Left colon (tissue), 2 donors: Measurements from ENCODE around the gene EMX1. TPM values are rescaled to one million over a fixed set of nuclear protein-coding genes. Genes with fewer than 3 reads are reported as not detected.
"Not testable (repeated sequence)": the region's sequence is repeated elsewhere in the genome, so short reads cannot be mapped to it uniquely, and the experiment has no call there.

Experiments
- ATAC-seq: fragments of 200-7000 bp; cut with Tn5 transposase; one replicate; pipeline ENCODE4 v1.9.1; 2020; ENCODE audit warnings: mild to moderate bottlenecking, moderate library complexity
- DNase-seq, 2 donors: peaks; one replicate each; pipeline ENCODE4 v3.0.0-alpha.2; 2020
- intact Hi-C, 2 donors: fragments of 100-400 bp; cut with DNase I in 1 of 2; cut with micrococcal nuclease in 1 of 2; formaldehyde crosslinking; loops; one replicate each; pipeline versions ENCODE4 v1.11.2 to v1.14.0; 2022; cut with DNase I, micrococcal nuclease
- total RNA-seq, 2 donors: library from RNA; stranded (reverse); fragmentation: NEBNext Ultra II Directional; extraction: Animal tissue kit (Norgen Biotek cat#: 25700); gene quantifications; one replicate each; pipeline ENCODE4 v1.2.1, GENCODE V29; 2021
- donor health status: DM: no; HTN: no; CAD: no.
- donor health status: DM: yes; HTN: yes; CAD: no.

EMX1 gene
- total RNA-seq, 2 donors from 2014 or later = 1.5 to 2.2 TPM

DNA sequence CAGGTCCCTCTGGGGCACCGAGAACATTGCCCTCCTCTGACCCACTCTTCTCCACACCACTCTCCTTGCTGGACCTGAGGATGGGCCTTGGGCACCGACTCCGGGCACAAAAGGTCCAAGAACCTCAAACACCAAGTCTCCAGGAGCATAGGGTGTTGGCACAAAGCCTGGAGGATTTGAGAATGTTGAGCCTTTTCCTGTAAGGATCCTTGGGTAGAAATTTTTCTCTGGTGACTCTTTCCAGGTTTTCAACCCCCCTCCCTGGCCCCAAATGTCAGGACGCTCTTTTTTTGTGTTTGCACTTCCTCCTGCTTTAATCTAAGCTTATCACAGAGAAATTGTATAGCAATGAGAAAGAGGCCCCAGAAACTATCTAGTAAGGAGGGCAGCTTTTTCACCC, 20.9 kb upstream of the EMX1 start:
- intact Hi-C loops = loop anchor here (10.0 kb wide), 2 partner anchors 78 to 268 kb away; no protein-coding TSS in a partner anchor
- no peak for ATAC-seq
- no peak for DNase-seq

DNA sequence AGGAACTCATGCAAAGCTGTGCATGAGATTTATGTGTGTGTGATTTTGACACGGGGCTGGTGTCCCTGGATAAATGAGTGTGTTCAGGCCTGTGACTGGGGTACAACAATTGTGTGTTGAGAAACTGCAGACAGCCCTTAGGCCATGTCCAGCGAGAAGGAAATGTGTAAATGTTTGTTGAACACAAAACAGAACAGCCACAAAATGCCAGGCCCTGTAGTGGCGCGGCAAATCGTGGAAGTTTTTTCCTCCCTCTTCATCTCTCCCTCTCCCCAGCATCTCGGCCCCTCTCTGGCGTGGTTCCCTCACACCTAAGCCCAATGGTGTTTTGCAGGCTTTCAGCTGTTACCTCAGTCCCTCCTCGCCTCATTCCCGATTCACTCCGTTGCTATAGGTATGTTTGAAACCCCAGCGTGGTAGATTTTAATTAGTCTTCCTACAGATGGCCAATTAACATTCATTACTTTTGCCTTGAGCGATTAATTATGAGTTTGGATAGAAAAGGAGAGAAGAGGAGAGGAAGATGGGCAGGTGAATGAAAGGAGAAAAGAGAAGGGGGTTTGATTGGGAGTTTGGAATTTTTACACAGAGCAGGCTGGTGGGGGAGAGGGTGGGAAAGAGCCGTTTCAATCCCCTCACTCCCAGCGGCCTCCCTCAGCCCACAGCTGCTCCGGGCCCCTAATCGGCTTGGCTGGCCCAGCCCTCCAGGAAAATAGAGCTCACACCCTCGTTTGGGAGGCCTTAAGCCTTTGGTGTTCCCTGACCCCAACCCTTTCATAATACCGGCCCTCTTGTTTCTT, 19.3 kb upstream of the EMX1 start:
- DNase-seq (no peak), ATAC-seq (no peak)
- intact Hi-C loops = loop anchor here (10.0 kb wide), 2 partner anchors 77 to 267 kb away; no protein-coding TSS in a partner anchor

DNA sequence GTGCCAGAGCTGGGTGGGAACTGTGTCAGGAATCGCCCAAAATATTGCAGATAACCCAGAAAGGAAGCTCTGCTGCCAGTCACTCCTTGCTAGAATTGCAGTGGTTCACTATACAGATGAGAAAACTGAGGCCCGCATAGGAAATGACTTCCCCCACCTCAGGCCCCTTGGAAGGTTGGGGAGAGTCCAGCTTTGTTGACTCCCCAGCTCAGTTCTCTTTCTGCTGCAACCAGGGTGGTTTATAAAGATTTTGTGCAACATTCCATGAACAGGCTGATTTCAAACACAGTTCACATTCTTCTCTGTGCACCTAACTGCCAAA, 18.8 kb upstream of the EMX1 start:
- intact Hi-C loops = loop anchor here (10.0 kb wide), 2 partner anchors 76 to 266 kb away; no protein-coding TSS in a partner anchor
- ATAC-seq (no peak), DNase-seq (no peak)

DNA sequence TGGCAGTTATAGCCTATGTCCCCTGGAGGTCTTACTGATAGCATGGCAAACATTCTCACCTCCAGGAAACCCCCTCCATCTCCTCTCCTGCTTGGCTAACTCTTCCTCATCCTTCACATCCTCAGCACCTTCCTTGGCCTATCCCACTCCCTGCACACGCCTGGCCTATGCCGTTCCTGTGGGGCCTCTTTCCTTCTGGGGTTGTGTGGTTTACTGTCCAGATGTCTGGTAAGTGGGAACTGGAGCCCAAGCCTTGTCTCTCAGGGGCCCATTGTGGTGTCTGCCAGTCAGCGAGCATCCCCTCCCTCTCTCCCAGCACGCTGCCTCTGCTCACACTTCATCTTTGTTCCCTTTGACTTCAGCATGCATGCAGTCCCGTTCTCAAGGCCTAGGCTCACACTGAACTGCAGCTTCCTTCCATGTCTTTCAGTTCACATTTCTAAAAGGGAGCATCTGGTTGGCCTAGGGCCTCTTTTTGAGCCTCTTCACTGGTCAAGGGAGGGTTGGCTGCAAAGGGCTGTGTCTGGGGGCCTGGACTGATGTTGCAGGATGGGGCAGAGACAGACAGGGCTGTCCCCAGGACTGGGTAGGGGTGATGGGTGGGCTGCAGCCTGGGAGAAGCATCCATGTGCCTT, 17.0 kb upstream of the EMX1 start:
- intact Hi-C loops = no loop called here

DNA sequence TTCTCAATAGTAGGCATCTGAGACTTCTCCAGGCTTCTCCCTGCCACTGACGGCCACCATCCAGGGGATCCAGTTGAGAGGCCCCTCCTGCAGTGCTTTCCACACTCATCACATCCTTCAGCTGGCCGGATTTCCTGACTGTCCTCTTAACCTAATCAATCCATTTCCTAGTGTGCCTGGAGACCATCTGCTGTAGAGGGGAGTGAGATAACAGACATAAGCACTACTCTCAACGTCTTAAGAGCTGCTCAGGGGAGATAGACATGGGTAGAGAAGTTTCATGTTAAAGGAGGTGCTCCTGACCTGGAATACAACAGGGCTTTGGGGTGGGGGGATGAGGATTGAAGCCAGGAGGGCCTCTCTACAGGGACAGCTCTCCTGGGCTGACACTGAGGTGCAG, 15.9 kb upstream of the EMX1 start:
- intact Hi-C loops = no loop called here
- DNase-seq (no peak), ATAC-seq (no peak)

More for the DNA sequence above, 17.0 kb upstream of the EMX1 start:
- DNase-seq (no peak), ATAC-seq (no peak)

DNA sequence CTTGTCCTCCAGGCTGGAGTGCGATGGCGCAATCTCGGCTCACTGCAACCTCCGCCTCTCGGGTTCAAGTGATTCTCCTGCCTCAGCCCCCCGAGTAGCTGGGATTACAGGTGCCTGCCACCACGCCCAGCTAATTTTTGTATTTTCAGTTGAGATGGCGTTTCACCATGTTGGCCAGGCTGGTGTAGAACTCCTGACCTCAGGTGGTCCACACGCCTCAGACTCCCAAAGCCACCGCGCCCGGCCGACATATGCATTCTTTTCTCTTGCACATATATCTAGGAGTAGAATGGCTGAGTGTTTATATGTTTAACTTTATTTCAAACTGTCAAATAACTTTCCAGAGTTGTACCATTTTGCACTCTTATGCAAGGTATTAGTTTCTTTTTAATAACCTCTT, 9.9 kb upstream of the EMX1 start:
- DNase-seq, ATAC-seq, intact Hi-C loops: not testable (repeated sequence)

DNA sequence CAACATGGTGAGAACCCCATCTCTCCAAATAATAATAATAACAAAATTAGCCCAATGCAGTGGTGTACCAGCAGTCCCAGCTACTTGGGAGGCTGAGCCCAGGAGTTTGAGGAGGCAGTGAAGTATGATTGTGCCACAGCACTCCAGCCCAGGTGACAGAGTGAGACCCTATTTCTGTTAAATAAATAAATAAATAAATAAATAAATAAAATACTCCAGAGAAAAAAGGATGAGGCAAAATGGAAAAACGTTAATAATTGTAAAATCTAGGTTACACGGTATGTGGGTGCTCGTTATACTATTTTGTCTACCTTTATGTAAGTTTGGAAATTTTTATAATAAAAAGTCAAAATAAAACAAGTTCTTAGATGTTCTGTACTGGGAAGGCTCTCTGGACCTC, 8.6 kb upstream of the EMX1 start:
- DNase-seq (no peak), ATAC-seq (no peak)
- intact Hi-C loops = no loop called here

DNA sequence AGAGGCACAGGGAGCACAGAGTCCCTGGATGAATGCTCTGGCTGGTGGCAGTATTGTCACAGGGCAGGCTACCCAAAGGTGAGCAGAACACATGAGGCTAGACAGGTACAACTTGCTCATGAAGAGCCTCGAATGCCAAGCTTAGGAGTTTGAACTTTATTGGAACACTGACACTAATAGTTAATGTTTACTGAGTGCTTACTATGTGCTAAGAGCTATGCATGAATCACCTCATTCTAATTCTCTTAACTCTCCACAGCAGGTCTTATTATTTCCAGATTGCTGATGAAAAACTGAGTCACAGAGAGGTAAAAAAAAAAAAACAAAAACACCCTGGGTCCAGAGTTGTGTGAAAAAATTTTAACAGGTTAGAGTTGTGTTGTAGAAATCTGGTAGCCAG, 6.1 kb upstream of the EMX1 start:
- ATAC-seq (no peak), DNase-seq (no peak)
- intact Hi-C loops = no loop called here

DNA sequence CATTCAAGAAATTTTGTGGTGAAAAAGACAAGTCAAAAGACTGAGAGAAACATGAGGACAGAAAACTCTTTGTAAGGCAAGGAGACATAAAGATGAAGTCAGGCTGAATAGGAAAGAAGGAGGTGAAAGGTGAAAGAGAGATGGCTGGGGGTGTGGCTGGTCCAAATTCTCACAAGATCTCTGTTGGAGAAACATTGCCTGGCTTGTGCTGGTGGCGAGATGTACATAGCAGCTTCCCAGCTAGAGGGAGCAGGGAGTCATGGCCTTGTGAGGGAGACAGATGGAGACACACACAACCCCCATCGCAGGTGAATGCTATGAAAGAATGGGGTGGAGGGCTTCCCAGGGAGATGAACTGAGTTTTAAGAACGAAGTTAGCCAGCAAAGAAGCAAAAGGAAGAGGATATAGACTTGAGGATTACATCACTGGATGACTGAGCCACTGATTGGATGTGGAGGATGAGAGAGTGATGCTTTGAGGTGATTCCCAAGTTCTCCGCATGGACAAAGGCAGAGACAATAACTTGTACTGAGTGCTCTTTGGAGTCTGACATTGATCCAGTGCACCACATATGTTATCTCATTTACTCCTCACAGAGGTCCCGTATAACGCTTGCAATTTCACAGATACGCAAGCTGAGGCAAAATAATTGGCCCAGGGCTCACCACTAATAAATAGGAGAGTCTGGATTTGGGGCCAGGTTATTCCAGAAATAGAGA, 3.7 kb upstream of the EMX1 start:
- DNase-seq (no peak), ATAC-seq (no peak)
- intact Hi-C loops = no loop called here

DNA sequence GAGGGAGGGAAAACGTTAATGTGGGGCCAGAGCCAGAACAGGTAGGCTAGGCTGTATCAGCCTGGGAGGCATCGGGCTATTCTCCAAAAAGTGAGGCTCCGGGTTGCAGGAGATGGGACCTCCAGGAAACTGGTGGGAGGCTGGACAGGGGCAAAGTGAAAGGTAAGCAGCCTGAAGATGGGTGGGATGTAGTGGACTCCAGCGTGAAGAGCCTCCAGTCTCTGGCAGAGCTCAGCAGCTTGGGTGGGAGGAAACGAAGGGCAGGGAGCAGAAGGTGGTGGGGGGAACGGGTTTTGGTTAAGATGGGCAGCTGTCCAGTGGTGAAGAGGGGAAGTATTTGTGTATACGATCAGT, 3.1 kb upstream of the EMX1 start:
- DNase-seq (no peak), ATAC-seq (no peak)
- intact Hi-C loops = no loop called here

DNA sequence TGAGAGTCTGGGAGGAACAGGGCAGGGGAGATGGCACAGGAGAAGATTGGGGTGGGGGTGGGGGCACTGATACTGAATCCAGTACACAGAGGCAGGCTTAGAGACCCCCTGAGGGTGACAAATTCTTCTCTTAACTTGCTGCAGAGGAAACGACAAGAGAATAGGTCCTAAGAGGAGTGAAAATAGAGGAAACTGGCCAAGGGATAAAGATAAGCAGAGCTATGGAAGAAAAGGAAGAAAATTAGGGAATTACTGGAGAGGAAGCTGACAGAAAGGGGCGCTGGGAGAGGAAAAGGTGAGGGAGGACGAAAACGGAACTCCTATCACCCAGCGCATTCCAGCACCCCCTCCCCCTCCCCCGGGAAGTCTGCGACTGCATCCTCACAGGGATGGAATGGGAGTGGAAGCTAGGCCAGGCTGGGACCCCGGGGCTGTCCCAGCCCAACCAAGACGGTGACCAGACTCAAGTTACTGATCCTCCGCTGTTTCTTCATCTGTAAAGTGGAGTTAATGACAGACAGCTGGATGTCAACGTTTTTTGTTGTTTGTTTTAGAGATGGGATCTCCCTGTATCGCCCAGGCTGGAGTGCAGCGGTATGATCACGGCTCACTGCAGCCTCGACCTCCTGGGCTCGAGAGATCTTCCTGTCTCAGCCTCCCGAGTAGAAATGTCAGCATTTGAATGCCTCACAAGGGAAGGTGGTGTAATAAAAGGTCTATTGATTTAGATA, 2.6 kb upstream of the EMX1 start:
- intact Hi-C loops = no loop called here
- no peak for DNase-seq
- ATAC-seq = no peak

DNA sequence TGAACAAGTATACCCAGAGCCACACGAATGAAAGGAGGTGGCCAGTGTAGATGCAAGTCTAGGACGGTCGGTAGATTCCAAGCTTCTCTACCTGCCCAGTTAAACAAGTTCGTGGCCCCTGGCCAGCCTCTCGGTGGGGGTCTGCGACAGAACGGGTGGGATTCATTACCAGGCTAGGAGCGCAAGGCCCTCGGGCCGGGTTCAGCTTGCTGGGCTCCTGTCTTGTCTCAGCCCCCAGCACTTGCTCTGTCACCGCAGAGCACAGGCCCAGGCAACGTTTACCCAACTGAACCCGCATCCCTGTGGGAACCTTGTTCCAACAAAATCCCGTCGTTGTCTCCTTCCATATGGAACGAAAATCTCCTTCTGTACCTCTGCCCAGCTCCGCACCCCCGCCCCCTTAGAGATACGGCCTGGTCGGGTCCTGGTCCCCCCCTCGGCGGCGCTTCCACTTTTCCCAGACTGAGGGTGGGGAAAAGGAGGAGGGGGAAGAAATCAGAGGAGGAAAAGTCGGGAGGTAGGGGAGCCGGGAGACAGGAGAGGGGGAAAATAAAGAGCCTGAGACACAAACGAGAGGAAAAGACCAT, 1.9 kb upstream of the EMX1 start:
- intact Hi-C loops = no loop called here
- DNase-seq (no peak), ATAC-seq (no peak)

DNA sequence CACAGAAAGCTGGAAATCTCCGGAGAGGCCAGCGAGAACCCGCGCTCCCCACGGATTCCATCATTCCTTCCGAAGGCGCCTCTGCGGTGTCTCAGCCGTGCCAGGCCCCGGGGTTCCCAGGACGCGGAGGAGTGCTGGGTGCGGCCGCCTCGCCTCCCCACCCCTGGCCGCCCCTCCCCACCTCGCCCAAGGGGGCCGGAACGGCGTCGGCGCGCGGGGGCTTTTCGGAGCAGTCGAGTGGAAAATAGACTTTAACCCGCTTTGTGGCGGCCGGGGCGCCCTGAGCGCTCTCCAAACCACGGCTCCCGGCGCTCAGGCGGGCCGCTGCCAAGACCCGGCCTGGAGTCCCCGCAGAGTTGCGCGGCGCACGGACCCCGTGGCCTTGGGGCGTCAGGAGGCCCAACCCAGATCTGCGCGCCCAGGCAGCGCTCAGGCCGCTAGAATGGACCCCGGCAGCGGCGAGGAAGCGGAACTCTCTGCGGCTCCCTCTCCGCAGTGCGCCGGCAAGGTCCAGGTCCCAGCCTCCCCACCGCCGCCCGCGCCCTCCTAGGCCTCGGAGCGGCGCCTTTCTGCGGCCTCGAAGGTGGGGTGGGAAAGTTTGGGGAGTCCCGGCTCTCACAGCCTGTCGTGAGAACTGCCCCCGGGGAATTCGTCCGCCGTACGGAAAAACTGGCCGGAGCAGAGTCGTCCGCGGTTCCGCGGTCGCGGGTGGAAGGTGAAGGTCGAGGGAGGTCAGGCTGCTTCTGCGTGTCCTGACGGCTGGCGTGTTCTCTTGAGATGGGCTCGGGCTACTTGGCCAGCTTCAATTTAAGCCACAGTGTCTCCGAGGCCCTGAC, 1.2 kb upstream of the EMX1 start:
- ATAC-seq = peak; percentile 80
- DNase-seq = peak; percentile 57 to 80
- intact Hi-C loops = no loop called here

DNA sequence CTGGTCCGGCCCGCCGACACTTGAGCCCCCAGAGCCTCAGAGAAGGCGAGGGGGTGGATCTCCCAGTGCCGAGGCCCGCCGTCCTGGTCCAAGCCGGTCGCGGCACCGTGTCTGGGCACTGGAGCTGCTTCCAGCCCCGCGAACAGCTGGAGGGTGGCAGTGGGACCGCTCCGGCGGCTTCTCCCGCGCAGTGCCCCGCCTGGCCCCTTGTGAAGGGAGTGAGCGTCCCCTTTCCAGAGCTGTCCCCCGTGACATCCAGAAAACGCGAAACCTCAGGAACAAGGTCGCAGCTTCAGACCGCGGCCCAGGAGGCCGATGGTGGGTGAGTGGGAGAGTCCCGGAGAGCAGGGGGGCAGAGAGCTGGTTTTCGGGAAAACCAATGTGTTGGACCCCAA, 579 bp upstream of the EMX1 start:
- peak; percentile 19 for ATAC-seq
- intact Hi-C loops = no loop called here

DNA sequence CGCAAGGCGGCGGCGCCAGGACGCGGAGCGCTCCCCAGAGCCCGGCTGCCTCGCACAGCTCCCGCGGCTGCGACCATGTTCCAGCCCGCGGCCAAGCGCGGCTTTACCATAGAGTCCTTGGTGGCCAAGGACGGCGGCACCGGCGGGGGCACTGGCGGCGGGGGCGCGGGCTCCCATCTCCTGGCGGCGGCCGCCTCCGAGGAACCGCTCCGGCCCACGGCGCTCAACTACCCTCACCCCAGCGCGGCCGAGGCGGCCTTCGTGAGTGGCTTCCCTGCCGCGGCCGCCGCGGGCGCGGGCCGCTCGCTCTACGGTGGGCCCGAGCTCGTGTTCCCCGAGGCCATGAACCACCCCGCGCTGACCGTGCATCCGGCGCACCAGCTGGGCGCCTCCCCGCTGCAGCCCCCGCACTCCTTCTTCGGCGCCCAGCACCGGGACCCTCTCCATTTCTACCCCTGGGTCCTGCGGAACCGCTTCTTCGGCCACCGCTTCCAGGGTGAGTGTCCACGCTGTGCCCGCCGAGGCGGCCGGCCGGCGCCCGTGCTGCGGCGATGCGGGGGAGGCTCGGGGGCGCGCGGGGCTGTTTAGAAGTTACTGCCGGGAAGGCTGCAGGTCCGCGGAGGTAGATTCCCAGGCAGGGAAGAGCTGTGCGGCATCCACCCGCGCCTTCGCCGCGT, 696 bp downstream of the EMX1 start:
- intact Hi-C loops = no loop called here
- ATAC-seq (no peak), DNase-seq (no peak)

More for the DNA sequence above, 579 bp upstream of the EMX1 start:
- DNase-seq = no peak

DNA sequence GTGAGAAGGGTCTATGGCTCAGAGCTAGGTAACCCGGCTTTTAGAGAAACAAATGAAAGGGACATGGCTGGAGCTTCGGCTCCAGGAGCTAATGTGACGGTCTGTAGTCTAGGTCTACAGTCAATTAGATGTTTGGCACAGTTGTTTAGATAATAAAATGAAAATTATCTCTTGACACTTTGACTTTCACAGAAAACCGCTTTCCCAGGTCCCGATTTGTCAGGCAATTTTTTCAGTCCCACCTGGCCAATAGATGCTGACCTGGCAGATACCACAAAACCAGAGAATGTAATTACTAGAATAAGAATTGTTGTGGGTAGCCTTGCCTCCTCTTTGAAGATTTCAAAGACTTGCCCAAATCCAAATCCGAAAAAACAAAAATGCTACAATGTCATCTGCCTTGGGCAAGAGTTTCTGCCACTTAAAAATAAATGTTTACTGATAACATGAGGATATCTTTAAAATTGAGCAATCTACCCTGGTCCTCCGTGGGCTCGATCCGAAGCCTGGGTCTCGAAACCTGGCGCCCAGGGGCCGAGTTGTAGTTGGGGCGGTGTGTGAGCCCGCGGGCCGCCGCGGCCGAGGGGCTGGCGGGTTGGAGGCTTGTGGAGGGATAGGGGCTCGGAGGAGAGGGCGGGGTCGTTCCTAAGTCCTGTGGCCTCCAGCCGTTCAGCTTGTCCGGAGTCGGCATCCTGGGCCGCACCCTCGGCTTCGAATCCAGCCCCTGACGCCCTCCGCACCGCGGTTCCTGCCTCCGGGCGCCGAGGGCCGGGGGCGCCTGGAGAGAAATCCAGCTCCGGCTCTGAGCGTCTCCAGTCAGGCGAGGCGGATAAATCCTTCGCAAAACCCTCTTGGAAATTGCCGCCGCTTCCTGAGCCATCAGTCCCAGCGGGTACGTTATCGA, 2.3 kb downstream of the EMX1 start:
- ATAC-seq (no peak), DNase-seq (no peak)
- intact Hi-C loops = no loop called here
